CD8-positive, alpha-beta memory T cell (primary cell): ENCODE data around the gene CCDC88C. TPM values are rescaled to one million over a fixed set of nuclear protein-coding genes. Genes with fewer than 3 reads are reported as not detected.
A peak's percentile ranks its signal among the peaks of the same experiment; 100 is the strongest.

ENCODE experiments used
- CTCF ChIA-PET: fragments of 350-600 bp; sonication (Branson Sonifier 250); formaldehyde crosslinking; loops from one replicate; lab custom pipeline; 2021; ENCODE audit warnings: antibody characterized with exemption; lab: Charles Lee
- POLR2A ChIA-PET: fragments of 350-600 bp; sonication (Branson Sonifier 250); formaldehyde crosslinking; loops from one replicate; lab custom pipeline; 2021; ENCODE audit warnings: antibody characterized with exemption; lab: Charles Lee
- DNase-seq, 5 donors: peaks; one replicate each; pipeline versions ENCODE4 v3.0.0 to v3.0.0-alpha.2; 2020 to 2022; ENCODE audit warnings: mixed read lengths in 1 of 5
- H3K27ac ChIP-seq: one replicate; pipeline ENCODE4 v1.7.0; 2013; ENCODE audit warnings: low read depth, mild to moderate bottlenecking, low read length, moderate library complexity
- H3K27me3 ChIP-seq: 2 replicates; pipeline ENCODE4 v1.7.0; 2013; ENCODE audit warnings: low read length, mild to moderate bottlenecking; ENCODE audit not compliant: insufficient read depth, poor library complexity, severe bottlenecking
- H3K36me3 ChIP-seq: 2 replicates; pipeline ENCODE4 v1.7.0; 2013; ENCODE audit warnings: mild to moderate bottlenecking, low read length, moderate library complexity; ENCODE audit not compliant: insufficient read depth
- H3K4me1 ChIP-seq: 2 replicates; pipeline ENCODE4 v1.7.0; 2013; ENCODE audit warnings: mild to moderate bottlenecking, low read length, moderate library complexity; ENCODE audit not compliant: insufficient read depth
- H3K4me3 ChIP-seq: 2 replicates; pipeline ENCODE4 v1.7.0; 2013; ENCODE audit warnings: mild to moderate bottlenecking, low read length
- H3K9me3 ChIP-seq: 2 replicates; pipeline ENCODE4 v1.7.0; 2013; ENCODE audit warnings: mild to moderate bottlenecking, low read length
- H3K27ac Mint-ChIP-seq, 8 donors: one replicate each; pipeline ENCODE4 v1.8.0; 2020 to 2021; ENCODE audit warnings: mixed read lengths in 8 of 8, mild to moderate bottlenecking in 6 of 8, inconsistent platforms in 3 of 8, moderate library complexity in 3 of 8
- H3K27me3 Mint-ChIP-seq, 2 donors: one replicate each; pipeline ENCODE4 v1.8.0; 2020 to 2021; ENCODE audit warnings: mixed read lengths in 2 of 2, mild to moderate bottlenecking in 1 of 2, moderate library complexity in 1 of 2
- H3K36me3 Mint-ChIP-seq, 3 donors: one replicate each; pipeline ENCODE4 v1.8.0; 2020 to 2021; ENCODE audit warnings: mixed read lengths in 3 of 3, inconsistent platforms in 1 of 3, mild to moderate bottlenecking in 1 of 3
- H3K4me1 Mint-ChIP-seq, 3 donors: one replicate each; pipeline ENCODE4 v1.8.0; 2020 to 2021; ENCODE audit warnings: mixed read lengths in 3 of 3, inconsistent platforms in 1 of 3, mild to moderate bottlenecking in 1 of 3
- H3K4me3 Mint-ChIP-seq, 7 donors: one replicate each; pipeline ENCODE4 v1.8.0; 2020 to 2021; ENCODE audit warnings: mixed read lengths in 7 of 7, mild to moderate bottlenecking in 6 of 7, moderate library complexity in 4 of 7, inconsistent platforms in 2 of 7
- H3K9me3 Mint-ChIP-seq, 5 donors: one replicate each; pipeline ENCODE4 v1.8.0; 2020 to 2022; ENCODE audit warnings: mixed read lengths in 5 of 5, mild to moderate bottlenecking in 3 of 5, moderate library complexity in 2 of 5, inconsistent platforms in 1 of 5
- polyA plus RNA-seq: library from polyadenylated mRNA; unstranded; fragments of 300-500 nt; fragmentation: Illumina TruSeq; gene quantifications from one replicate; pipeline ENCODE4 v1.2.3, GENCODE V29; 2021
- total RNA-seq, 2 experiments: library from RNA; stranded (reverse); gene quantifications; one replicate each; pipeline ENCODE4 v1.2.3, GENCODE V29; 2021

The CCDC88C gene
- total and polyA plus RNA-seq, 3 experiments from 2014 or later, result 42.3 to 74.1 (median 71.7) TPM

- ChIA-PET CTCF (interaction anchor here (1.2 kb wide), 1 partner anchor 11 kb away, joined by 4 read pairs; no protein-coding TSS in a partner anchor), POLR2A (interaction anchor here (1.3 kb wide), 1 partner anchor 10 kb away, joined by 6 read pairs; no protein-coding TSS in a partner anchor)
- no peaks in the 10 kb centered on the region for H3K27me3 ChIP-seq
- peaks cover 65% of the 10 kb centered on the region for H3K4me1 ChIP-seq
- Mint-ChIP-seq H3K27me3 (peaks cover 0 to 1% of the 10 kb centered on the region in 2 donors), H3K27ac (peak overlapping the region; percentile 87 to 99 (median 98)), H3K9me3 (no peaks in the 10 kb centered on the region), H3K36me3 (peaks cover 8 to 28% (median 12%) of the 10 kb centered on the region in 3 donors), H3K4me1 (peaks cover 66 to 87% (median 73%) of the 10 kb centered on the region in 3 donors), H3K4me3 (peak overlapping the region; percentile 58 to 92 (median 80))
- DNase-seq, result no peak
- H3K4me3 ChIP-seq, result peak overlapping the region; percentile 10
- no peaks in the 10 kb centered on the region for H3K9me3 ChIP-seq
- no peaks in the 10 kb centered on the region for H3K36me3 ChIP-seq
- no peak overlapping the region for H3K27ac ChIP-seq
Measured at GRCh38 chr14:91232052-91232451, 185.6 kb downstream of the CCDC88C start.

DNA sequence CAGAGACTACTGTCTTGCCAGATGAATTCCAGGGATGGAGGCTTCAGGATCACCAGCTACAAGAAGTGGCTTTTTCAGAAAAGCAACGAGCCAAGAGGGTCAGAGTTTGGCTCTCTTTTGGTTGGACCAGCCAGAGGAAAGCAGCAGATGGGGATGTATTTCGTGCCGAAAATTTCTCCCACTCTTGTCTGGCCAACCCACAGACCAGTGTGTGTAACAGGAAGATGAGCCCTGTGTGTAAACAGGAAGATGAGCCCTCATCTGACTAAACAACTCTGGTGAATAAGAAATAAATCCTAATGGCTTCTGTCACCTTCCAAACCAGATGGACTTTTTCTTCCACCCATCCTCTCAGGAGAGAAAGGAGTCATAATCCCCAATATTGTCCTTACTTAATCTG lies 186.2 kb downstream of the CCDC88C start:
- H3K9me3 Mint-ChIP-seq, result no peaks in the 10 kb centered on the region
- H3K9me3 ChIP-seq, result no peaks in the 10 kb centered on the region
- H3K36me3 ChIP-seq, result no peaks in the 10 kb centered on the region
- H3K27ac ChIP-seq, result no peak overlapping the region
- peak overlapping the region; percentile 58 to 92 (median 80) for H3K4me3 Mint-ChIP-seq
- H3K4me1 Mint-ChIP-seq, result peaks cover 72 to 91% (median 79%) of the 10 kb centered on the region in 3 donors
- peaks cover 0 to 1% of the 10 kb centered on the region in 2 donors for H3K27me3 Mint-ChIP-seq
- H3K4me3 ChIP-seq, result peak overlapping the region; percentile 10
- peaks cover 8 to 25% (median 12%) of the 10 kb centered on the region in 3 donors for H3K36me3 Mint-ChIP-seq
- no peaks in the 10 kb centered on the region for H3K27me3 ChIP-seq
- peak overlapping the region; percentile 87 to 99 (median 98) for H3K27ac Mint-ChIP-seq
- peaks cover 71% of the 10 kb centered on the region for H3K4me1 ChIP-seq
- no peak for DNase-seq
- ChIA-PET POLR2A (interaction anchor here (0.6 to 1.3 kb wide), 2 partner anchors 11 to 29 kb away, joined by 4 to 6 read pairs; no protein-coding TSS in a partner anchor), CTCF (interaction anchor here (1.2 kb wide), 1 partner anchor 12 kb away, joined by 4 read pairs; no protein-coding TSS in a partner anchor)

- Histone ChIP-seq H3K4me3 (peak overlapping the region; percentile 42), H3K27me3 (no peaks in the 10 kb centered on the region), H3K36me3 (no peaks in the 10 kb centered on the region), H3K4me1 (peaks cover 77% of the 10 kb centered on the region), H3K27ac (no peak overlapping the region), H3K9me3 (no peaks in the 10 kb centered on the region)
- ChIA-PET CTCF (interaction anchor here (1.0 to 4.3 kb wide), 4 partner anchors 12 to 53 kb away, joined by 3 to 37 read pairs (median 6); partner anchors contain the start of gene GPR68), POLR2A (interaction anchor here (1.0 to 4.6 kb wide), 3 partner anchors 11 to 19 kb away, joined by 3 to 88 read pairs (median 13); partner anchors contain the start of gene GPR68)
- H3K27ac Mint-ChIP-seq, result peak overlapping the region; percentile 87 to 99 (median 98)
- H3K9me3 Mint-ChIP-seq, result no peaks in the 10 kb centered on the region
- peaks cover 76 to 92% (median 80%) of the 10 kb centered on the region in 3 donors for H3K4me1 Mint-ChIP-seq
- H3K27me3 Mint-ChIP-seq, result peaks cover 0 to 1% of the 10 kb centered on the region in 2 donors
- peak overlapping the region; percentile 58 to 92 (median 80) for H3K4me3 Mint-ChIP-seq
- DNase-seq, result no peak
- H3K36me3 Mint-ChIP-seq, result peaks cover 3 to 18% (median 5%) of the 10 kb centered on the region in 3 donors
Measured at GRCh38 chr14:91230397-91231035, 187.1 kb downstream of the CCDC88C start.

GRCh38 chr14:91229743-91230200 lies 187.8 kb downstream of the CCDC88C start:
- CTCF ChIA-PET, result interaction anchor here (1.0 to 4.3 kb wide), 7 partner anchors 13 to 56 kb away, joined by 3 to 37 read pairs (median 6); partner anchors contain the start of gene GPR68
- peaks cover 4 to 17% (median 5%) of the 10 kb centered on the region in 3 donors for H3K36me3 Mint-ChIP-seq

GRCh38 chr14:91229005-91229382 lies 188.6 kb downstream of the CCDC88C start:
- peak overlapping the region; percentile 58 for H3K27ac ChIP-seq
- Mint-ChIP-seq H3K9me3 (no peaks in the 10 kb centered on the region), H3K27ac (peak overlapping the region; percentile 87 to 99 (median 98)), H3K4me3 (peak overlapping the region; percentile 58 to 92 (median 85)), H3K4me1 (peaks cover 81 to 96% (median 88%) of the 10 kb centered on the region in 3 donors), H3K36me3 (peaks cover 4 to 12% (median 5%) of the 10 kb centered on the region in 3 donors), H3K27me3 (peaks cover 0 to 1% of the 10 kb centered on the region in 2 donors)
- H3K9me3 ChIP-seq, result no peaks in the 10 kb centered on the region
- H3K4me1 ChIP-seq, result peaks cover 92% of the 10 kb centered on the region
- H3K36me3 ChIP-seq, result no peaks in the 10 kb centered on the region
- ChIA-PET CTCF (interaction anchor here (1.0 to 4.3 kb wide), 8 partner anchors 14 to 57 kb away, joined by 3 to 37 read pairs (median 6); partner anchors contain the start of gene GPR68), POLR2A (interaction anchor here (1.1 to 4.6 kb wide), 7 partner anchors 12 to 40 kb away, joined by 3 to 88 read pairs (median 9); partner anchors contain the start of gene GPR68)
- DNase-seq, result no peak
- H3K27me3 ChIP-seq, result no peaks in the 10 kb centered on the region
- H3K4me3 ChIP-seq, result peak overlapping the region; percentile 29

More at GRCh38 chr14:91229743-91230200, 187.8 kb downstream of the CCDC88C start:
- Histone ChIP-seq H3K4me3 (peak overlapping the region; percentile 42), H3K27ac (peak overlapping the region; percentile 58), H3K9me3 (no peaks in the 10 kb centered on the region), H3K4me1 (peaks cover 84% of the 10 kb centered on the region), H3K27me3 (no peaks in the 10 kb centered on the region), H3K36me3 (no peaks in the 10 kb centered on the region)
- no peaks in the 10 kb centered on the region for H3K9me3 Mint-ChIP-seq
- peaks cover 0 to 1% of the 10 kb centered on the region in 2 donors for H3K27me3 Mint-ChIP-seq
- H3K4me3 Mint-ChIP-seq, result peak overlapping the region; percentile 58 to 92 (median 80)
- POLR2A ChIA-PET, result interaction anchor here (1.0 to 4.6 kb wide), 6 partner anchors 11 to 36 kb away, joined by 3 to 88 read pairs (median 11); partner anchors contain the start of gene GPR68
- peak overlapping the region; percentile 87 to 99 (median 98) for H3K27ac Mint-ChIP-seq
- peaks cover 81 to 96% (median 85%) of the 10 kb centered on the region in 3 donors for H3K4me1 Mint-ChIP-seq
- DNase-seq, result peak; percentile 42 to 86 (median 79)

- H3K4me3 ChIP-seq, result peak overlapping the region; percentile 29
- Mint-ChIP-seq H3K36me3 (peaks cover 5 to 16% (median 6%) of the 10 kb centered on the region in 3 donors), H3K9me3 (no peaks in the 10 kb centered on the region), H3K27ac (peak overlapping the region; percentile 87 to 99 (median 98)), H3K4me1 (peaks cover 86 to 100% (median 94%) of the 10 kb centered on the region in 3 donors), H3K4me3 (peak overlapping the region; percentile 16 to 89 (median 85)), H3K27me3 (peaks cover 0 to 1% of the 10 kb centered on the region in 2 donors)
- H3K27ac ChIP-seq, result peak overlapping the region; percentile 58
- H3K27me3 ChIP-seq, result no peaks in the 10 kb centered on the region
- POLR2A ChIA-PET, result interaction anchor here (0.6 to 4.6 kb wide), 11 partner anchors 11 to 40 kb away, joined by 3 to 88 read pairs (median 5); partner anchors contain the start of gene GPR68
- peak; percentile 62 to 91 (median 78) for DNase-seq
- CTCF ChIA-PET, result interaction anchor here (0.8 to 4.3 kb wide), 12 partner anchors 11 to 58 kb away, joined by 3 to 37 read pairs (median 6); partner anchors contain the start of gene GPR68
- peaks cover 97% of the 10 kb centered on the region for H3K4me1 ChIP-seq
- no peaks in the 10 kb centered on the region for H3K9me3 ChIP-seq
- no peaks in the 10 kb centered on the region for H3K36me3 ChIP-seq
Measured at GRCh38 chr14:91228112-91229004, 189.3 kb downstream of the CCDC88C start.
